GM23338 (cell line): Measurements from ENCODE around the gene UNC5A. TPM values are rescaled to one million over a fixed set of nuclear protein-coding genes. Genes with fewer than 3 reads are reported as not detected.

Experiments
- ATAC-seq: fragments of 200-7000 bp; cut with Tn5 transposase; 3 replicates; pipeline ENCODE4 v1.9.1; 2020
- DNase-seq: peaks from one replicate; pipeline ENCODE4 v3.0.0-alpha.2; 2015; ENCODE audit warnings: low spot score
- H2AFZ ChIP-seq: fragments of 200-600 bp; sonication (generic); 2 replicates; pipeline ENCODE4 v1.8.0; 2016; ENCODE audit warnings: antibody characterized with exemption, mild to moderate bottlenecking, moderate library complexity
- H3F3A ChIP-seq: fragments of 200-600 bp; sonication (generic); replicated peaks from 2 replicates; pipeline ENCODE4 v1.8.0; 2017; ENCODE audit warnings: antibody characterized with exemption, mixed run types, low read depth
- H3K27ac ChIP-seq: fragments of 200-600 bp; sonication (generic); 2 replicates; pipeline ENCODE4 v1.6.1; 2016; ENCODE audit warnings: low read depth
- H3K27me3 ChIP-seq: fragments of 200-600 bp; sonication (generic); 2 replicates; pipeline ENCODE4 v1.8.0; 2016; ENCODE audit warnings: mild to moderate bottlenecking, mixed run types, moderate library complexity; ENCODE audit not compliant: insufficient read depth
- H3K36me3 ChIP-seq: fragments of 200-600 bp; sonication (generic); 2 replicates; pipeline ENCODE4 v1.8.0; 2016; ENCODE audit warnings: mild to moderate bottlenecking; ENCODE audit not compliant: insufficient read depth
- H3K4me1 ChIP-seq: fragments of 200-600 bp; sonication (generic); 2 replicates; pipeline ENCODE4 v1.8.0; 2016; ENCODE audit warnings: mild to moderate bottlenecking, moderate library complexity; ENCODE audit not compliant: insufficient read depth
- H3K4me2 ChIP-seq: fragments of 200-600 bp; sonication (generic); 2 replicates; pipeline ENCODE4 v1.7.1; 2017; ENCODE audit warnings: mixed run types
- H3K4me3 ChIP-seq: fragments of 200-600 bp; sonication (generic); 2 replicates; pipeline ENCODE4 v1.6.1; 2016; ENCODE audit warnings: mixed run types
- H3K79me2 ChIP-seq: fragments of 200-600 bp; sonication (generic); replicated peaks from 2 replicates; pipeline ENCODE4 v1.8.0; 2017; ENCODE audit warnings: mild to moderate bottlenecking; ENCODE audit not compliant: insufficient read depth
- H3K9me2 ChIP-seq: fragments of 200-600 bp; sonication (generic); 2 replicates; pipeline ENCODE4 v1.8.0; 2017; ENCODE audit not compliant: insufficient read depth
- H4K20me1 ChIP-seq: fragments of 200-600 bp; sonication (generic); replicated peaks from 2 replicates; pipeline ENCODE4 v1.8.0; 2017; ENCODE audit warnings: mild to moderate bottlenecking; ENCODE audit not compliant: insufficient read depth
- H3K27ac Mint-ChIP-seq: 2 replicates; pipeline ENCODE4 v1.8.0; 2020; ENCODE audit warnings: inconsistent platforms, mild to moderate bottlenecking, moderate library complexity, mixed read lengths
- H3K27me3 Mint-ChIP-seq: 3 replicates; pipeline ENCODE4 v1.8.0; 2022; ENCODE audit warnings: low read depth, mild to moderate bottlenecking, moderate library complexity, mixed read lengths, inconsistent platforms; ENCODE audit not compliant: insufficient read depth, poor library complexity
- H3K36me3 Mint-ChIP-seq: 3 replicates; pipeline ENCODE4 v1.8.0; 2021; ENCODE audit warnings: low read depth, mild to moderate bottlenecking, inconsistent platforms, moderate library complexity, mixed read lengths
- H3K4me1 Mint-ChIP-seq: 3 replicates; pipeline ENCODE4 v1.8.0; 2020; ENCODE audit warnings: mild to moderate bottlenecking, inconsistent platforms, mixed read lengths
- H3K4me3 Mint-ChIP-seq: 3 replicates; pipeline ENCODE4 v1.8.0; 2021; ENCODE audit warnings: moderate library complexity, mild to moderate bottlenecking, inconsistent platforms, mixed read lengths
- H3K9me3 Mint-ChIP-seq: 3 replicates; pipeline ENCODE4 v1.8.0; 2020; ENCODE audit warnings: moderate library complexity, mild to moderate bottlenecking, inconsistent platforms, mixed read lengths
- CREB1 ChIP-seq: fragments of 250-450 bp; sonication (Bioruptor Pico); IDR thresholded peaks from 2 replicates; pipeline ENCODE4 v1.5.0; 2020; ENCODE audit warnings: low read depth, mild to moderate bottlenecking, moderate library complexity
- ETS1 ChIP-seq: IDR thresholded peaks from 2 replicates; pipeline ENCODE4 v1.6.1; 2016; ENCODE audit warnings: antibody characterized with exemption
- EZH2 ChIP-seq: fragments of 200-600 bp; sonication (generic); IDR thresholded peaks from one replicate; pipeline ENCODE4 v1.8.0; 2017; ENCODE audit warnings: antibody characterized with exemption, mild to moderate bottlenecking, low read depth; ENCODE audit not compliant: unreplicated experiment
- EZH2phosphoT487 ChIP-seq: fragments of 200-600 bp; sonication (generic); IDR thresholded peaks from one replicate; pipeline ENCODE4 v1.8.1; 2018; ENCODE audit warnings: antibody characterized with exemption; ENCODE audit not compliant: unreplicated experiment
- JUNB ChIP-seq: IDR thresholded peaks from one replicate; pipeline ENCODE4 v1.6.1; 2016; ENCODE audit warnings: antibody characterized with exemption; ENCODE audit not compliant: unreplicated experiment
- NANOG ChIP-seq: IDR thresholded peaks from 2 replicates; pipeline ENCODE4 v1.6.1; 2016; ENCODE audit warnings: antibody characterized with exemption, borderline replicate concordance
- POLR2AphosphoS5 ChIP-seq: IDR thresholded peaks from 2 replicates; pipeline ENCODE4 v1.6.1; 2016; ENCODE audit warnings: antibody characterized with exemption, low read depth
- STAT1 ChIP-seq: IDR thresholded peaks from one replicate; pipeline ENCODE4 v1.6.1; 2016; ENCODE audit warnings: antibody characterized with exemption; ENCODE audit not compliant: unreplicated experiment
- ZNF114 ChIP-seq: fragments of 250-450 bp; sonication (Bioruptor Pico); IDR thresholded peaks from 2 replicates; pipeline ENCODE4 v1.5.0; 2020; ENCODE audit warnings: mild to moderate bottlenecking, moderate library complexity
- ZNF331 ChIP-seq: fragments of 250-450 bp; sonication (Bioruptor Pico); IDR thresholded peaks from 2 replicates; pipeline ENCODE4 v1.5.0; 2020; ENCODE audit warnings: low read depth, mild to moderate bottlenecking, moderate library complexity
- ZNF462 ChIP-seq: fragments of 250-450 bp; sonication (Bioruptor Pico); IDR thresholded peaks from 2 replicates; pipeline ENCODE4 v1.5.0; 2020; ENCODE audit warnings: mild to moderate bottlenecking, moderate library complexity
- polyA plus RNA-seq: library from polyadenylated mRNA; unstranded; fragments of >200 nt; fragmentation: Nextera tagmentation; extraction: Ambion mirVana; gene quantifications from 2 replicates; pipeline ENCODE4 v1.2.1, GENCODE V29; 2016
- total RNA-seq: library from RNA; depleted of rRNA; stranded (reverse); fragments of >200 nt; shearing (Covaris generic); gene quantifications from 2 replicates; pipeline ENCODE4 v1.2.3, GENCODE V29; 2014
- TF ChIP-seq, protein P1 (sequence below), 2 experiments: fragments of 200-600 bp in 1 of 2; sonication (generic) in 1 of 2; conservative IDR thresholded peaks; 2 replicates each; pipeline versions ENCODE4 v1.5.1 to v1.6.1; 2016 to 2017; ENCODE audit warnings: antibody characterized with exemption in 2 of 2, low read depth in 2 of 2, mild to moderate bottlenecking in 2 of 2, moderate library complexity in 1 of 2
- TF ChIP-seq, protein P2 (sequence below): IDR thresholded peaks from one replicate; pipeline ENCODE4 v1.6.1; 2018; ENCODE audit warnings: antibody characterized with exemption; ENCODE audit not compliant: unreplicated experiment

Gene UNC5A
- total and polyA plus RNA-seq, 2 experiments from 2014 or later = 0.92 to 3.9 TPM

GRCh38 chr5:176906796-176907195 lies 96.4 kb downstream of the UNC5A start:
- Histone ChIP-seq H3K4me2 (no peak overlapping the region), H4K20me1 (no peaks in the 10 kb centered on the region; the same call in none of the 2 replicates), H3K36me3 (peaks cover 44% of the 10 kb centered on the region), H3F3A (no peaks in the 10 kb centered on the region), H3K4me1 (no peaks in the 10 kb centered on the region), H3K9me2 (no peaks in the 10 kb centered on the region), H3K27me3 (no peaks in the 10 kb centered on the region), H2AFZ (no peak overlapping the region), H3K27ac (no peak overlapping the region), H3K79me2 (no peaks in the 10 kb centered on the region), H3K4me3 (no peak overlapping the region)
- Mint-ChIP-seq H3K4me1 (no peaks in the 10 kb centered on the region), H3K27ac (no peak overlapping the region), H3K9me3 (no peaks in the 10 kb centered on the region), H3K27me3 (peaks cover 2% of the 10 kb centered on the region), H3K4me3 (no peak overlapping the region), H3K36me3 (peaks cover 51% of the 10 kb centered on the region)
- ATAC-seq (no peak), DNase-seq (no peak)
- TF ChIP-seq, protein P1, sequence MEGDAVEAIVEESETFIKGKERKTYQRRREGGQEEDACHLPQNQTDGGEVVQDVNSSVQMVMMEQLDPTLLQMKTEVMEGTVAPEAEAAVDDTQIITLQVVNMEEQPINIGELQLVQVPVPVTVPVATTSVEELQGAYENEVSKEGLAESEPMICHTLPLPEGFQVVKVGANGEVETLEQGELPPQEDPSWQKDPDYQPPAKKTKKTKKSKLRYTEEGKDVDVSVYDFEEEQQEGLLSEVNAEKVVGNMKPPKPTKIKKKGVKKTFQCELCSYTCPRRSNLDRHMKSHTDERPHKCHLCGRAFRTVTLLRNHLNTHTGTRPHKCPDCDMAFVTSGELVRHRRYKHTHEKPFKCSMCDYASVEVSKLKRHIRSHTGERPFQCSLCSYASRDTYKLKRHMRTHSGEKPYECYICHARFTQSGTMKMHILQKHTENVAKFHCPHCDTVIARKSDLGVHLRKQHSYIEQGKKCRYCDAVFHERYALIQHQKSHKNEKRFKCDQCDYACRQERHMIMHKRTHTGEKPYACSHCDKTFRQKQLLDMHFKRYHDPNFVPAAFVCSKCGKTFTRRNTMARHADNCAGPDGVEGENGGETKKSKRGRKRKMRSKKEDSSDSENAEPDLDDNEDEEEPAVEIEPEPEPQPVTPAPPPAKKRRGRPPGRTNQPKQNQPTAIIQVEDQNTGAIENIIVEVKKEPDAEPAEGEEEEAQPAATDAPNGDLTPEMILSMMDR (conservative IDR thresholded peaks at IDR 0.05; ENCODE audit: low read depth in 2 of 2) = no peak
- TF ChIP-seq ZNF462 (CRISPR knock-in tag) (no peak), ZNF331 (CRISPR knock-in tag) (no peak), ZNF114 (CRISPR knock-in tag) (no peak), ETS1 (no peak), CREB1 (CRISPR knock-in tag) (no peak), POLR2AphosphoS5 (no peak), NANOG (no peak), JUNB (no peak), EZH2 (no peak), EZH2phosphoT487 (no peak), STAT1 (no peak)
- TF ChIP-seq, protein P2, sequence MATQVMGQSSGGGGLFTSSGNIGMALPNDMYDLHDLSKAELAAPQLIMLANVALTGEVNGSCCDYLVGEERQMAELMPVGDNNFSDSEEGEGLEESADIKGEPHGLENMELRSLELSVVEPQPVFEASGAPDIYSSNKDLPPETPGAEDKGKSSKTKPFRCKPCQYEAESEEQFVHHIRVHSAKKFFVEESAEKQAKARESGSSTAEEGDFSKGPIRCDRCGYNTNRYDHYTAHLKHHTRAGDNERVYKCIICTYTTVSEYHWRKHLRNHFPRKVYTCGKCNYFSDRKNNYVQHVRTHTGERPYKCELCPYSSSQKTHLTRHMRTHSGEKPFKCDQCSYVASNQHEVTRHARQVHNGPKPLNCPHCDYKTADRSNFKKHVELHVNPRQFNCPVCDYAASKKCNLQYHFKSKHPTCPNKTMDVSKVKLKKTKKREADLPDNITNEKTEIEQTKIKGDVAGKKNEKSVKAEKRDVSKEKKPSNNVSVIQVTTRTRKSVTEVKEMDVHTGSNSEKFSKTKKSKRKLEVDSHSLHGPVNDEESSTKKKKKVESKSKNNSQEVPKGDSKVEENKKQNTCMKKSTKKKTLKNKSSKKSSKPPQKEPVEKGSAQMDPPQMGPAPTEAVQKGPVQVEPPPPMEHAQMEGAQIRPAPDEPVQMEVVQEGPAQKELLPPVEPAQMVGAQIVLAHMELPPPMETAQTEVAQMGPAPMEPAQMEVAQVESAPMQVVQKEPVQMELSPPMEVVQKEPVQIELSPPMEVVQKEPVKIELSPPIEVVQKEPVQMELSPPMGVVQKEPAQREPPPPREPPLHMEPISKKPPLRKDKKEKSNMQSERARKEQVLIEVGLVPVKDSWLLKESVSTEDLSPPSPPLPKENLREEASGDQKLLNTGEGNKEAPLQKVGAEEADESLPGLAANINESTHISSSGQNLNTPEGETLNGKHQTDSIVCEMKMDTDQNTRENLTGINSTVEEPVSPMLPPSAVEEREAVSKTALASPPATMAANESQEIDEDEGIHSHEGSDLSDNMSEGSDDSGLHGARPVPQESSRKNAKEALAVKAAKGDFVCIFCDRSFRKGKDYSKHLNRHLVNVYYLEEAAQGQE = no peak
